DND-41 (cell line): ENCODE measurements around the gene SRCIN1.

ENCODE experiments used
- ATAC-seq: fragments of 200-7000 bp; cut with Tn5 transposase; 3 replicates; pipeline ENCODE4 v1.9.1; 2021; ENCODE audit warnings: low read depth; ENCODE audit not compliant: insufficient read depth
- DNase-seq: peaks from one replicate; pipeline ENCODE4 v3.0.0-alpha.2; 2020
- H2AFZ ChIP-seq: 2 replicates; pipeline ENCODE4 v1.6.0; 2012; ENCODE audit warnings: low read depth, low read length
- H3K27ac ChIP-seq: 2 replicates; pipeline ENCODE4 v1.5.1; 2012; ENCODE audit warnings: low read length, inconsistent platforms
- H3K27me3 ChIP-seq: fragments of 200-600 bp; sonication (generic); 2 replicates; pipeline ENCODE4 v1.6.0; 2012; ENCODE audit warnings: low read length, mild to moderate bottlenecking, inconsistent platforms; ENCODE audit not compliant: insufficient read depth, poor library complexity
- H3K36me3 ChIP-seq: 2 replicates; pipeline ENCODE4 v1.5.1; 2012; ENCODE audit warnings: low read length, inconsistent platforms; ENCODE audit not compliant: insufficient read depth
- H3K4me1 ChIP-seq: 2 replicates; pipeline ENCODE4 v1.5.1; 2012; ENCODE audit warnings: mild to moderate bottlenecking, low read length; ENCODE audit not compliant: insufficient read depth
- H3K4me2 ChIP-seq: 2 replicates; pipeline ENCODE4 v1.6.0; 2012; ENCODE audit warnings: mild to moderate bottlenecking, moderate library complexity, low read length, inconsistent platforms; ENCODE audit not compliant: insufficient read depth
- H3K4me3 ChIP-seq, 2 experiments: fragments of 200-600 bp in 1 of 2; shearing (Covaris generic) in 1 of 2; 2 replicates each; pipeline ENCODE4 v1.5.1; 2012 to 2016; ENCODE audit warnings: inconsistent platforms in 2 of 2, low read length in 2 of 2, mild to moderate bottlenecking in 2 of 2, low read depth in 1 of 2, moderate library complexity in 1 of 2
- H3K79me2 ChIP-seq: 2 replicates; pipeline ENCODE4 v1.6.0; 2012; ENCODE audit warnings: low read length, inconsistent platforms; ENCODE audit not compliant: insufficient read depth
- H3K9ac ChIP-seq: 2 replicates; pipeline ENCODE4 v1.6.0; 2012; ENCODE audit warnings: low read depth, mild to moderate bottlenecking, inconsistent platforms, low read length, moderate library complexity
- H3K9me3 ChIP-seq: 2 replicates; pipeline ENCODE4 v1.5.1; 2012; ENCODE audit warnings: low read length, moderate library complexity, mild to moderate bottlenecking, inconsistent platforms; ENCODE audit not compliant: insufficient read depth, severe bottlenecking
- H4K20me1 ChIP-seq: 2 replicates; pipeline ENCODE4 v1.6.0; 2012; ENCODE audit warnings: low read length; ENCODE audit not compliant: insufficient read depth
- EZH2 ChIP-seq: IDR thresholded peaks from 3 replicates; pipeline ENCODE4 v1.6.1; 2012; ENCODE audit warnings: borderline replicate concordance, low read depth, mild to moderate bottlenecking, moderate library complexity, low read length, inconsistent platforms; ENCODE audit not compliant: severe bottlenecking
- TF ChIP-seq, protein P1 (sequence below): IDR thresholded peaks from 2 replicates; pipeline ENCODE4 v1.5.1; 2012; ENCODE audit warnings: borderline replicate concordance, low read length, moderate library complexity, mild to moderate bottlenecking; ENCODE audit not compliant: poor library complexity, severe bottlenecking; ENCODE audit errors: extremely low read depth

The SRCIN1 gene

DNA sequence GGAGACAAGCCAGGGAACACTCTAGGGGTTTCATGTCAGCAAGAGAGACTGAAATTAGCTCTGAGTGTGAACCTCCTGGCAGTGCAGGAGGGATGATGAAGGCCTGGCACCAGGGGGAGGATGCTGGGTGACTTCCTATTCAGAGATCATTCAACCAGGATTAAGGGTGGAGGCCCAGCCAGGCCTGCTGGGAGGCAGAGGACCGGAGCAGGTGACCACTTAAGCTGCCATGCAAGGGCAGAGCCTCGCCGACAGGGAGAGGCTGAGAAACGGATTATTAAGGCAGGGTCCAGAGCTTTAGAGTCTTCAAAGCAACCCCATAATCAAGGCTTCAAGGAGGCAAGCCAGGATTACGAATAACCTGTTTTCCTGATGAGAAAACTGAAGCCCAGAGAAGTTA, 10.6 kb upstream of the SRCIN1 start:
- H3K4me2 ChIP-seq: no peak overlapping the region
- ATAC-seq (no peak), DNase-seq (no peak)
- H3K4me3 ChIP-seq: no peak overlapping the region
- peaks cover 10% of the 10 kb centered on the region for H3K27me3 ChIP-seq
- no peak overlapping the region for H3K27ac ChIP-seq
- H3K79me2 ChIP-seq: no peaks in the 10 kb centered on the region
- no peaks in the 10 kb centered on the region for H4K20me1 ChIP-seq
- no peaks in the 10 kb centered on the region for H3K36me3 ChIP-seq
- H3K9ac ChIP-seq: no peak overlapping the region
- H2AFZ ChIP-seq: no peak overlapping the region
- TF ChIP-seq, protein P1, sequence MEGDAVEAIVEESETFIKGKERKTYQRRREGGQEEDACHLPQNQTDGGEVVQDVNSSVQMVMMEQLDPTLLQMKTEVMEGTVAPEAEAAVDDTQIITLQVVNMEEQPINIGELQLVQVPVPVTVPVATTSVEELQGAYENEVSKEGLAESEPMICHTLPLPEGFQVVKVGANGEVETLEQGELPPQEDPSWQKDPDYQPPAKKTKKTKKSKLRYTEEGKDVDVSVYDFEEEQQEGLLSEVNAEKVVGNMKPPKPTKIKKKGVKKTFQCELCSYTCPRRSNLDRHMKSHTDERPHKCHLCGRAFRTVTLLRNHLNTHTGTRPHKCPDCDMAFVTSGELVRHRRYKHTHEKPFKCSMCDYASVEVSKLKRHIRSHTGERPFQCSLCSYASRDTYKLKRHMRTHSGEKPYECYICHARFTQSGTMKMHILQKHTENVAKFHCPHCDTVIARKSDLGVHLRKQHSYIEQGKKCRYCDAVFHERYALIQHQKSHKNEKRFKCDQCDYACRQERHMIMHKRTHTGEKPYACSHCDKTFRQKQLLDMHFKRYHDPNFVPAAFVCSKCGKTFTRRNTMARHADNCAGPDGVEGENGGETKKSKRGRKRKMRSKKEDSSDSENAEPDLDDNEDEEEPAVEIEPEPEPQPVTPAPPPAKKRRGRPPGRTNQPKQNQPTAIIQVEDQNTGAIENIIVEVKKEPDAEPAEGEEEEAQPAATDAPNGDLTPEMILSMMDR: no peak
- no peak for TF ChIP-seq EZH2
- no peaks in the 10 kb centered on the region for H3K4me1 ChIP-seq
- H3K9me3 ChIP-seq: no peaks in the 10 kb centered on the region

DNA sequence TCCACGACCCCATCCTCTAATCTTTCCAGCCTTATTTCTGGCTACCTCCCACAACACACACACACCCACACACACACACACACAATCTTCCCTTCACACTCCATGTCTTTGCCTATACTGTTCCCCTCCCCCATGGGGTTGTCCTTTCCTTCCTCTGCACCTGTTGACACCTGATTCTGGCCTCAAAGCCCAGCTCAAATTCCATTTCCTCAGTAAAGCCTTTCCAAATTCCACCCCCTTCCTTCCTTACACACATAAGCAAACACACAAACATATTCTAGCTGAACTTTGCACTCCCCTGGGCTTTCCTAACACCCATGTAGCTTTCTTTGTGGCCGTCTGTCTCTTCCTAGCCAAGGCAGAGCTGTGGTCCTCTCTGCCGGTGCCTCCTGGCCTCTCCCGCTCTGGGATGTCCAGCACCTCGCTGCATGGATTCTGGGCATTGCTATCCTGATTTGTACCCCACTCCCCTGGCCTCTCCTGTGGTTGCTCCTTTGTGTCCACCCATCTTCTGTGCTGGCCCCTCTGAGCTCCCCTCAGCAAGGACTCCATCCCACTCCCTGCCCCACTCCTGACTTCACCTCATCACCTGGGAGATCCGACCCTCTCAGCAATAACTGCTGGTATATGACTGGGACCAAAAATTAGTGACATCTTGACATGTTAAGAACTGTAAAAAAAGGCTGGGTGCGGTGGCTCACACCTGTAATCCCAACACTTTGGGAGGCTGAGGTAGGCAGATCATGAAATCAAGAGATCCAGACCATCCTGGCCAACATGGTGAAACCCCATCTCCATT, 8.4 kb upstream of the SRCIN1 start:
- no peaks in the 10 kb centered on the region for H3K4me1 ChIP-seq
- DNase-seq (no peak), ATAC-seq (no peak)
- H3K4me3 ChIP-seq: no peak overlapping the region
- no peak overlapping the region for H3K27ac ChIP-seq
- TF ChIP-seq, protein P1: no peak
- no peak for TF ChIP-seq EZH2
- no peak overlapping the region for H3K9ac ChIP-seq
- no peak overlapping the region for H3K4me2 ChIP-seq
- H3K79me2 ChIP-seq: no peaks in the 10 kb centered on the region
- peaks cover 3% of the 10 kb centered on the region for H3K27me3 ChIP-seq
- H3K9me3 ChIP-seq: no peaks in the 10 kb centered on the region
- no peak overlapping the region for H2AFZ ChIP-seq
- no peaks in the 10 kb centered on the region for H4K20me1 ChIP-seq
- H3K36me3 ChIP-seq: no peaks in the 10 kb centered on the region

DNA sequence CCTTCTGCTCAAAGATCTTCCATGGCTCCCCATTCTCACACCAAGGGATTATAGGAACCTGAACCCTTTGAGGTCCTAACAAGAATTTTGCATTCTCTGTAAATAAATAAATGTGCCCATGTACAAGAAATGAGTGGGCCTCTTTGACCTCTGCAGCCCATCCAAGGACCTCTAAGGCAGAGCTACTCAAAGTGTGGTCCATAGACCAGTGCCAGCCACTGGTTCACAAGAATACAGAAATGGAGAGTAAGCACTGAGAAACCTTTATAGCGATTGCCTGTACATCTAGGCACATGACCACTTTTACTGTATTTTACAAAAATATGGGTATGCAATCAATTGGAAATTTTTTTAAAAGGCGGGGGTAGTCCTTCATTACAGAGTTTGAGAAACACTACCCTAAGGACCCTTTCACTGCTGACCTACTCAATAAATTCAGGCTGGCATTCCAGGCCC, 7.8 kb upstream of the SRCIN1 start:
- Histone ChIP-seq H3K27ac (no peak overlapping the region), H3K9me3 (no peaks in the 10 kb centered on the region), H3K4me1 (no peaks in the 10 kb centered on the region), H3K36me3 (no peaks in the 10 kb centered on the region), H2AFZ (no peak overlapping the region), H3K79me2 (no peaks in the 10 kb centered on the region), H3K4me2 (no peak overlapping the region), H3K27me3 (peaks cover 3% of the 10 kb centered on the region), H3K4me3 (no peak overlapping the region), H3K9ac (no peak overlapping the region), H4K20me1 (no peaks in the 10 kb centered on the region)
- ATAC-seq: no peak
- TF ChIP-seq, protein P1: no peak
- TF ChIP-seq EZH2: no peak
- no peak for DNase-seq
